Muscle of leg (tissue), 11 donors: Measurements from ENCODE around the gene ARHGAP26. TPM values are rescaled to one million over a fixed set of nuclear protein-coding genes. Genes with fewer than 3 reads are reported as not detected.

Source experiments
- DNase-seq: peaks from one replicate; pipeline ENCODE4 v3.0.0; 2013
- H3K27ac ChIP-seq: one replicate; pipeline ENCODE4 v1.5.1; 2013; ENCODE audit warnings: mild to moderate bottlenecking, low read length, control low read depth
- H3K27me3 ChIP-seq: one replicate; pipeline ENCODE4 v1.6.1; 2013; ENCODE audit warnings: low read length; ENCODE audit not compliant: control insufficient read depth, insufficient read depth
- H3K36me3 ChIP-seq: one replicate; pipeline ENCODE4 v1.6.1; 2013; ENCODE audit warnings: low read length; ENCODE audit not compliant: control insufficient read depth, insufficient read depth
- H3K4me1 ChIP-seq: one replicate; pipeline ENCODE4 v1.6.1; 2013; ENCODE audit warnings: low read length; ENCODE audit not compliant: control insufficient read depth, insufficient read depth
- H3K4me3 ChIP-seq: one replicate; pipeline ENCODE4 v1.5.1; 2013; ENCODE audit warnings: low read length, control low read depth
- H3K9me3 ChIP-seq: replicated peaks from 2 replicates; pipeline ENCODE4 v1.6.1; 2013; ENCODE audit warnings: low read depth, low read length; ENCODE audit not compliant: control insufficient read depth
- WGBS: methylation state at CpG from one replicate; pipeline ENCODE4 v1.1.5; 2013; ENCODE audit warnings: missing lambda C conversion rate; ENCODE audit not compliant: insufficient coverage; 5-methylcytosine and 5-hydroxymethylcytosine counted together
- polyA plus RNA-seq, 8 donors: library from polyadenylated mRNA; unstranded; fragments of 120-200 nt; gene quantifications; one replicate each; pipeline versions ENCODE4 v1.2.1 to v1.2.3, GENCODE V29; 2013; ENCODE audit warnings: inconsistent platforms in 1 of 8, low replicate concordance in 1 of 8; ENCODE audit not compliant: insufficient read length in 8 of 8, insufficient read depth in 1 of 8
- total RNA-seq: library from RNA; stranded (reverse); fragments of 120-200 nt; gene quantifications from one replicate; pipeline ENCODE4 v1.2.4, GENCODE V29; 2013

The ARHGAP26 gene
- total and polyA plus RNA-seq, 9 donors = 10.4 to 17.1 (median 13.2) TPM

DNA sequence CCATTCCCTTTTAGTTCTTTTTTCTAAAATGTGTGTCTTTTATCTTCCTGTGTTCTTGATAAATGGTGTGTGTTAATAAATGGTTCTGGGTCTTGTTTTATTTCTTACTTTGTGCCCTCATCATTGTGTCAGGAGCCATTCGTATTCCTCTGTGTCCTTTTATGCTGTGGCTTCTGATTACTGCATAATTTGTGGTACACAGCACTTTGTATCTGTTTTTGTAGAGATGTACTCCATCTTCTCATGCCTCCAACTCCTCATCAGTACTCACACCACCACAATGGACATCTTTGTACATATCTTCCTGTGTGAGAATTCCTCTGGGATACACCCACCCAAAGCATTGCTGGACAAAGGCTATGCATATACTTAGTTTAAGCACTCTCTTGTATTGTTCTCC lies 247.4 kb downstream of the ARHGAP26 start:
- peaks cover 9% of the 10 kb centered on the region for H3K4me1 ChIP-seq
- no CpG with 5 or more reads among the region's 1 CpG for WGBS
- H3K36me3 ChIP-seq = peaks cover 5% of the 10 kb centered on the region
- H3K9me3 ChIP-seq = no peaks in the 10 kb centered on the region
- H3K27ac ChIP-seq = peak overlapping the region; percentile 49
- no peak for DNase-seq
- no peaks in the 10 kb centered on the region for H3K27me3 ChIP-seq
- H3K4me3 ChIP-seq = no peak overlapping the region

- Histone ChIP-seq H3K27me3 (no peaks in the 10 kb centered on the region), H3K27ac (peak overlapping the region; percentile 49)
- WGBS = no CpG with 5 or more reads among the region's 1 CpG
Measured at GRCh38 chr5:143017992-143018391, 247.8 kb downstream of the ARHGAP26 start.

GRCh38 chr5:143019157-143019556 lies 249.0 kb downstream of the ARHGAP26 start:
- H3K36me3 ChIP-seq = peaks cover 5% of the 10 kb centered on the region
- H3K4me3 ChIP-seq = no peak overlapping the region
- no peak overlapping the region for H3K27ac ChIP-seq
- H3K4me1 ChIP-seq = peaks cover 26% of the 10 kb centered on the region
- H3K27me3 ChIP-seq = no peaks in the 10 kb centered on the region
- 100% methylated on average over 1 of the region's 4 CpGs for WGBS
- DNase-seq = no peak
- no peaks in the 10 kb centered on the region for H3K9me3 ChIP-seq

More at GRCh38 chr5:143017992-143018391, 247.8 kb downstream of the ARHGAP26 start:
- peaks cover 14% of the 10 kb centered on the region for H3K4me1 ChIP-seq
- H3K9me3 ChIP-seq = no peaks in the 10 kb centered on the region
- H3K4me3 ChIP-seq = no peak overlapping the region
- DNase-seq = no peak
- peaks cover 5% of the 10 kb centered on the region for H3K36me3 ChIP-seq

GRCh38 chr5:143019614-143020515 lies 249.7 kb downstream of the ARHGAP26 start:
- no peak for DNase-seq
- H3K4me1 ChIP-seq = peaks cover 32% of the 10 kb centered on the region
- no peak overlapping the region for H3K4me3 ChIP-seq
- no peaks in the 10 kb centered on the region for H3K27me3 ChIP-seq
- peaks cover 2% of the 10 kb centered on the region for H3K36me3 ChIP-seq
- H3K27ac ChIP-seq = no peak overlapping the region
- WGBS = 88% methylated on average over 3 of the region's 7 CpGs
- H3K9me3 ChIP-seq = no peaks in the 10 kb centered on the region

DNA sequence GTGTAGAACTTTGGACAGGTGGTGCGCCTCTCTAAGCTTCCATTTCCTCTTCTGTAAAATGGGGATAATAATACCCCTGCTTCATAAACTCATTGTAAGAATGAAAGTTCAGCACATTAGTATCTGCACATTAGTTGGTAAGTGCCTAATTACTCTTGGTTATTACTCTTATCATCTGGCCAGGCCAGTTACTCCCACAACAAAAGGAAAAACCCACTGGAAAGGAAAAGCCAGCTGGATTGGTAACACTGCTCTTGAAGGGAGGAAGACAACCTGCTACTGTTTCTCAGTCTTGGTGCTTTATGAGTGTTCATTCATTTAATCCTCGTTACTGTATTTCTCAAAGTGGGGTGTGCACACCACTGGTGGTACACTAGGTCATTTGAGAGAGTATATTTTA lies 251.4 kb downstream of the ARHGAP26 start:
- WGBS = no CpG with 5 or more reads among the region's 2 CpGs
- Histone ChIP-seq H3K9me3 (no peaks in the 10 kb centered on the region), H3K27ac (no peak overlapping the region), H3K36me3 (no peaks in the 10 kb centered on the region), H3K4me3 (no peak overlapping the region), H3K27me3 (no peaks in the 10 kb centered on the region), H3K4me1 (peaks cover 45% of the 10 kb centered on the region)
- no peak for DNase-seq

GRCh38 chr5:143023411-143024096 lies 253.4 kb downstream of the ARHGAP26 start:
- H3K27ac ChIP-seq = peak overlapping the region; percentile 79

DNA sequence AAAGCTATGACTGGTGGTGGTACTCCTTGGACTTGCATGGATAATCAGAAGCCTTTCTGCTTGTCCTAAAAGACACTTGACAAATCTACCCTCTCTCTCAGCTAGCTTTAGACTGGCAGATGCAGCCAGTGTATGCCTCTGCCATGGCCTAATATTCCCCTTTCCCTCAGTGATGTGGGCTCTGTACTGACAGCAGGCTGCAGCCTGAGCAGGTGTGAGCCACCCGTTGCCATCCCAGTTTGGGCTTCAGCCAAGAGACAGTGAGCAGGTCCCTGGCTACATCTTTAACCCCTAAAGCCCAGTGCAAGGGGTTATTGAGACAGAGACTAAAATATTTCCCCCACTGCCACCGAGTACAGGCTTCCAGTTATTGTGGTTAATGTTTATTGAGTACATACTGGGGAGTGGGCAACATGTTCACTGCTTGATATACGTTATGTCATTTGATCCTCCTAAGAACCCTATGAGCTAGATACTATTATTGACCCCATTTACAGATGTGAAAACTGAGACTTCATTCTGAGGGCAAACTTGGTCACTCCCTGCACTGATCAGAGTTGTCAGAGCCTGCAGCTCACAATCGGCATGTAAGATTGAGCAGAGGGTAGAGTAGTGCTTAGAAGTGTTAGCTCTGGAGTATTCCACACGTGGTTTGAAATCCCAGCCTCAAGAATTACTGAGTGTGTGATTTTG lies 254.2 kb downstream of the ARHGAP26 start:
- Histone ChIP-seq H3K4me1 (peaks cover 43% of the 10 kb centered on the region), H3K27ac (peak overlapping the region; percentile 79), H3K9me3 (no peaks in the 10 kb centered on the region), H3K27me3 (no peaks in the 10 kb centered on the region), H3K36me3 (no peaks in the 10 kb centered on the region), H3K4me3 (no peak overlapping the region)
- DNase-seq = peak; percentile 74
- 92% methylated on average over 1 of the region's 5 CpGs for WGBS

More at GRCh38 chr5:143023411-143024096, 253.4 kb downstream of the ARHGAP26 start:
- 27% methylated on average over 4 of the region's 10 CpGs for WGBS
- no peaks in the 10 kb centered on the region for H3K36me3 ChIP-seq
- DNase-seq = peak; percentile 71
- peaks cover 44% of the 10 kb centered on the region for H3K4me1 ChIP-seq
- no peak overlapping the region for H3K4me3 ChIP-seq
- H3K27me3 ChIP-seq = no peaks in the 10 kb centered on the region
- H3K9me3 ChIP-seq = no peaks in the 10 kb centered on the region

- H3K27me3 ChIP-seq = no peaks in the 10 kb centered on the region
- no peaks in the 10 kb centered on the region for H3K36me3 ChIP-seq
- no peak for DNase-seq
- H3K27ac ChIP-seq = peak overlapping the region; percentile 37
- 0% methylated on average over 2 of the region's 4 CpGs for WGBS
- peaks cover 36% of the 10 kb centered on the region for H3K4me1 ChIP-seq
- no peaks in the 10 kb centered on the region for H3K9me3 ChIP-seq
- H3K4me3 ChIP-seq = no peak overlapping the region
Measured at GRCh38 chr5:143025376-143025775, 255.2 kb downstream of the ARHGAP26 start.

- Histone ChIP-seq H3K27me3 (no peaks in the 10 kb centered on the region), H3K4me1 (peaks cover 36% of the 10 kb centered on the region), H3K27ac (peak overlapping the region; percentile 37), H3K4me3 (no peak overlapping the region), H3K9me3 (no peaks in the 10 kb centered on the region), H3K36me3 (no peaks in the 10 kb centered on the region)
- WGBS = no CpG with 5 or more reads among the region's 1 CpG
- no peak for DNase-seq
Measured at GRCh38 chr5:143025971-143026370, 255.8 kb downstream of the ARHGAP26 start.

DNA sequence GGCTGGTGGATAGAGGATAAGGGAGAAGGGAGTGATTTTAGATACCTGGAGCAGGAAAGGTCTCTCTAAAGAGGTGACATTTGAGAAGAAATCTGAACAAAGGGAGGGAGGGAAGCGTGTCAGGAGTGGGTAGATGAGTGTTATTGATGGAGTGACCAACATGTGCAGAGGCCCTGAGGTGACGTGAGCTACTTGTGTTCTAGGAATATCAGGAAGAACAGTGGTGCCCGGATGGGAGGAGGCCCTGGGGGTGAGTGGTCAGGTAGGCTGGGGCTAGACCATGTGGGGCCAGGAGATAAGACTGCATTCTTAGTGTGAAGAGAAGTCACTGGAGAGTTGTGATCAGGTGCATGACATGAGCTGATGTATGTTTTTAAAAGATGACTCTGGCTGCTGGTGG lies 256.2 kb downstream of the ARHGAP26 start:
- no peak for DNase-seq
- WGBS = 90% methylated on average over 3 of the region's 3 CpGs
- Histone ChIP-seq H3K4me1 (peaks cover 36% of the 10 kb centered on the region), H3K9me3 (no peaks in the 10 kb centered on the region), H3K4me3 (no peak overlapping the region), H3K27me3 (no peaks in the 10 kb centered on the region), H3K27ac (peak overlapping the region; percentile 30), H3K36me3 (no peaks in the 10 kb centered on the region)
